Measurements from ENCODE around the gene NPPB. TPM values are rescaled to one million over a fixed set of nuclear protein-coding genes. Genes with fewer than 3 reads are reported as not detected.

Gene NPPB
- total RNA-seq, 1 experiment from 2014 or later = 0.67 TPM

DNA sequence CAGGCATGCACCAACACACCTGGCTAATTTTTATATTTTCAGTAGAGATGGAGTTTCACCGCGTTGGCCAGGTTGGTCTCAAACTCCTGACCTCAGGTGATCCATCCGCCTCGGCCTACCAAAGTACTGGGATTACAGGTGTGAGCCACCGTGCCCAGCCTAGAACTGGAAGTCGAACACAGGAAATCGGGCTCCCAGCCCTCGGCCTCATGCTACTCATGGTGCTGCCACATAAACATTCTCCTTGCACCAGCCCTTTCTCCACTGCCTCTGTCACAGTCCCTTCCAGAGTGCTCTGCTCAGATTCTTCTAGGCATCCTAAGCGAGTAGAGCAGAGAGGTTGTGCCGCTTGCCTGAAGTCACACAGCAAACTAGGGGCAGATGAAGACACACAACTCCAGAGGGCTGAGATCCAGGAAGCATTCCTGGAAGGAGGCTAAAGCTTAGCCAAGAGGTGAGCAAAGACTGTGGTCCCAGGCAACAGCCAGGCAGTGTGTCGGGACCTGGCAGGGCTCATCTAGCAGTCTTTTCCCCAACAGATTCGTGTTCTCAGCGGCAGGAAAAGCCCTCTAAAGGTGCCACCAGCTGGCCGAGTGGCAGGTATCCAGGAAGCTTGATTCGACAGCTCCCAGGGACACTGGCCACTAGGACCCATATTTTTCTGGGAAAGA, 29.6 kb upstream of the NPPB start:
- no peak overlapping the region for H3K4me3 ChIP-seq
- no peaks in the 10 kb centered on the region for H3K36me3 ChIP-seq

DNA sequence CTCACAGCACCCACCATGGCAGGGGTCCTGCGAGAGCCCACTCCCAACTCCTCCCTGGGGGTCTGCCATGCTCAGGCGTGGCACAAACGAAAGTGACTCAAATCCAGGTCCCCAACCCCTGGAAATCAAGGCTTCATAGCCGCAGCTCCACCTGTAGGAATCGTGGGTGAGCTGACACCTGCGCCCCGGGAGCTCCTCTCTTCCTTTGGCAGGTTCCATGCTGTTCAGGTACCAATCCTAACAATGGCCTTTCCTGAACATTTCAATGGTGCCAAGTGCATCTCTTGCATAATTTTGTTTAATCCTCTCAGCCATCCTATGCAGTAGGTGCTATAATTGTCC, 28.9 kb upstream of the NPPB start:
- Histone ChIP-seq H3K27me3 (no peaks in the 10 kb centered on the region; the same call in 1 of the 2 replicates), H3K36me3 (no peaks in the 10 kb centered on the region), H3K27ac (no peak overlapping the region), H3K4me3 (no peak overlapping the region), H3K4me1 (peaks cover 5% of the 10 kb centered on the region; the same call in 1 of the 2 replicates), H3K9me3 (replicated peaks) (no peaks in the 10 kb centered on the region)
- DNase-seq = no peak

More for the DNA sequence above, 29.6 kb upstream of the NPPB start:
- H3K9me3 ChIP-seq (replicated peaks) = no peaks in the 10 kb centered on the region
- DNase-seq = no peak
- no peak overlapping the region for H3K27ac ChIP-seq
- no peaks in the 10 kb centered on the region; the same call in 1 of the 2 replicates for H3K4me1 ChIP-seq
- no peaks in the 10 kb centered on the region; the same call in 1 of the 2 replicates for H3K27me3 ChIP-seq

DNA sequence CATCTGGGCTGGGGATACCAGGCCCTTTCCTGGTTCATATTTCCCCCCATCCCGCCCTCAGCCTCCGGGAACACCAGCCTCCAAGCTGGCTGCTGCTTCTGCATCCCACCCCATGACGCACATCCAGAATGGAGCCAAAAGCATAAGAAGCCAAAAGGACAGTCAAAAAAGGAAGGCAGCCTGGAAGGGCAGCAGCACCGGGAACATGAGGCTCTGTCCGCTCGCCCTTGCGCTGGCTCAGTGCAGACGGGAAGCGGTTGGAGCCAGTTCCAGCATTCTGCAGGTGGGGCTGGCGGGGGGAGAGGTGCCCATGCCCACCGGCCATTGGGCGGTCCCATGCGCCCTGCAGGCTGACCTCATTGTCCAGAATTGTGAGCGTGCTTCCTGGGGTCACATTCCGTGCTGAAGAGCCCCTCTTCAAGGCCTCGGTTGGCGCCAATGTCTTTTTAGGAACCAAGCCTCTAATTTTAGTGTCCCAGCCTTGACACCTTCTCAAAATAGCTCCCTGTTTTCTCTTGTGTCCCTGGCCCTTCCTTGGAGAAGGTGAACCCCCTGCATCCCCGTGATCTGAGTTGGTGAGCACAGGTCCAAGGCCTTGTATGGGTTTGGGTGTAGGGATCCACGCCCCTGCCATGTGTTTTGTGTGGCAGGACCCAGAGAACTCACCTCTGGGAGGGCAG, 28.4 kb upstream of the NPPB start:
- Histone ChIP-seq H3K27ac (no peak overlapping the region), H3K4me3 (no peak overlapping the region), H3K36me3 (no peaks in the 10 kb centered on the region)

DNA sequence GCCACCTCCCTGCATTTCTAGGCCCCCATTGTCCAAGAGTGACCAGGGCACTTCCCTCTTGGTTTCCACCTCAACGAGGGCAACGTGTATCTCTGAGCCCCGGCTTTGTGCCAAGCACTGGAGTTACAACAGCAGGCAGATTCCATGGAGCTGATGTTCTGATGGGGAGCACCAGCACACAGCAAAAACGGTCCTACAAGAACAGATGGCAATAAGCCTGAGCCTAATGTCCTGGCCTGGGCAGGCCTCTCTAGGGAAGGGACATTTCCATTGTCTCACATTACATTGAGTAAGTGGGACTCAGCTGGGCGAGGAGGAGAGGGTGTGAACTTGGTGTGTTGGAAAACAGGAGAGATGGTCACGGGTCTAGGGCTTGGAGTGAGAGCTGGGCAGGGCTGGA, 27.2 kb upstream of the NPPB start:
- Histone ChIP-seq H3K36me3 (no peaks in the 10 kb centered on the region), H3K27ac (no peak overlapping the region), H3K27me3 (no peaks in the 10 kb centered on the region; the same call in 1 of the 2 replicates), H3K9me3 (replicated peaks) (no peaks in the 10 kb centered on the region), H3K4me3 (no peak overlapping the region), H3K4me1 (peaks cover 11% of the 10 kb centered on the region)
- no peak for DNase-seq

More for the DNA sequence above, 28.4 kb upstream of the NPPB start:
- no peak for DNase-seq
- Histone ChIP-seq H3K27me3 (no peaks in the 10 kb centered on the region; the same call in 1 of the 2 replicates), H3K4me1 (peaks cover 5% of the 10 kb centered on the region; the same call in 1 of the 2 replicates), H3K9me3 (replicated peaks) (no peaks in the 10 kb centered on the region)

DNA sequence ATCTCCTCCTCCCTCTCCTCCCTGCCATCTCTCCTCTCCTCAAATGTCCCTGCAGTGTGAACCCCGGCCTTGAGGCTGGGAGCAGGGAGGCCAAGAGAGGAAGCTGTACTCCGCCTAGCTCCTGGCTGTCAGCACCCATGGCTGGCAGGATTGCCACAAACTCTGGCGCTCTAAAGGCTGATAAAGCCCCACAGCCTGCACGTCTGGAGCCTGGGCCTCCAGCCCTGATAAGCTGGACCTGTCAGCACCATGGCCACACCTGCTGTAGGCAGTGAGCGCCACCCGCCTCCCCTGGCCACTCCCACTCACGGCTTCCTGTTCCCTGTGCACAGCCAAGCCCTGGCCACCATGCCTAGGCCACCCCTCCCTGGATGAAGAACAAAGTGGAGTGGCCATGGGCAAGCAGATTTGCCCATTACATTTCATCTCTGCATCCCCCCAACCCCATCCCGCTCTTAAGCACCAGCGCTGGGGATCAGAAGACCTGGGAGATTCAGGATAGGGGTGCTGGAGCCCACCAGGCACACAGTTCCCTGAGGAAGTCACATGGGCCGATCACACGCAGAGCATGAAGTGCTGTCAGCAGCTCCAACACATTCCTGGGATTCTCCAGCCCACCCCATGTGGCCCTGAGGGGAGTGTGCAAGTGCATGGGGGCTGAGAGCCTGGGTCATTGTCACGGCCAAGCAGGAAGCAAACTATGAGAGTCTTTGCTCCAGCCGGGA, 24.2 kb upstream of the NPPB start:
- Histone ChIP-seq H3K27me3 (no peaks in the 10 kb centered on the region), H3K27ac (no peak overlapping the region), H3K4me1 (peaks cover 16% of the 10 kb centered on the region), H3K36me3 (no peaks in the 10 kb centered on the region), H3K9me3 (replicated peaks) (no peaks in the 10 kb centered on the region), H3K4me3 (no peak overlapping the region)
- DNase-seq = peak; percentile 69

DNA sequence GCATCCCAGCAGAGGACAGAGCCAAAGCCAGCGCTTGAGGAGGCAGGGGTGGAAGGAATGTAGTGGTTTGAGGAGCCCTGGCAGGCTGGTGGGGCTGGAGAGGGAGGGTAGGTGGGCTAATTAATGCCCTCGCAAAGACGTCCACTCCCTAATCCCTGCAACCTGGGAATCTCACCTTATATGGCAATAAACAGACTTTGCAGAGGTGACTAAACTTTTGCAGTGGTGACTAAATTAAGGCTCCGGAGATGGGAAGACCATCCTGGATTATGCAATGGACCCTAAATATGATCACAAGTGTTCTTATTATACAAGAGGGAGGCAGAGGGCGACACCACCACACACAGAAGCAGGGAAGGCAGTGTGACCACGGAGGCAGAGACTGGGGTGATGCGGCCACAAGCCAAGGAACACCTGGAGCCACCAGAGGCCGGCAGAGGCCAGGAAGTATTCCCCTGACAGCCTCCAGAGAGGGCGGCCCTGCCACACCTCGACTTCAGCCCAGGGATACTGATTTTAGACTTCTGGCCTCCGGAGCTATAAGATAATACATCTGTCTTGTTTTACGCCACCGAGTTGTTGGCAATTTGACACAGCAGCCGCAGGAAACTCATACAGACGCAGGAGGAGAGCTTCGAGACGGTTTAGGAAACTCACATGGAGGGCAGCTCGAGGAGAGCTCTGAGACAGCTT, 23.1 kb upstream of the NPPB start:
- Histone ChIP-seq H3K36me3 (no peaks in the 10 kb centered on the region), H3K4me3 (no peak overlapping the region), H3K27ac (no peak overlapping the region), H3K27me3 (no peaks in the 10 kb centered on the region), H3K9me3 (replicated peaks) (no peaks in the 10 kb centered on the region), H3K4me1 (peaks cover 16% of the 10 kb centered on the region)
- DNase-seq = no peak

DNA sequence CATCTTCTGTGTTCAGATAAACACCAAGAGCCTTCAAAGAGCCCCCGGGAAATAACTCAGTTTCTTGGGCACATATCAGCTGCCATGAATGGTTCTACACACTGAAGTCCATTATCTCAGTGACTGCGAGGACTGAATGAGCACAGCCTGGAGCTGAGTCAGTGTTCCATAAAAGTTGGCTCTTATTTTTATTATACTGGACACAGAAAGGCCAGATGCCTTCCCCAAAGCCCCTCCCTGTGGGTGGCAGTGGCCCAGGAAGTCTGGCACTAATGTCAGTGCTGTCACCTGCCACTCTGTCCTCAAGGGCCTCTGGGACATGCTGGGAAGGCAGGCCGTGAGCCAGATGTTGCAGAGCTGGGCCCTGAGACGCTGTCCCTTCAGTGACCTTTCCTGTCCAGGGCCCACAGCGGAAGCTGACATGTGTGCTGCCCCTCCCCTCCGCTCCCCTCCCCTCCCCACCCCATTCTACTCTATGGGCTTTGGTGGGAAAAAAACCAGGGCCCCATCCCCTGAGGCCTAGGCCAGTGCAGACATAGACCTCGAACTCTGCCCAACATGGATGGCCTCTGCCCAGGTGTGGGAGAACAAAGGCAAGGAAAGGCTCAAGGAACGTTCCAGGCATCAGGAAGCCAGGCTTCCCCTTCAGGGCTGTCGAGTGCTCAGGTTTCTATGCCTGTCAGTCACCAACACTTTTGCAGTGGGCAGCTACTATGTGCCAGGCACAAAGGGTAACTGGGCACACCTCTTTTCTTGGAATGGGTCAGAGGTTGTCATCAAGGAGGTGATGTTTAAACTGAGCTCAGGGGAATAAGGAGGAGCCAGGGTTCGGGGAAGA, 22.4 kb upstream of the NPPB start:
- peaks cover 16% of the 10 kb centered on the region for H3K4me1 ChIP-seq
- no peaks in the 10 kb centered on the region for H3K27me3 ChIP-seq
- DNase-seq = peak; percentile 32 to 56
- no peaks in the 10 kb centered on the region for H3K36me3 ChIP-seq
- H3K4me3 ChIP-seq = no peak overlapping the region
- no peaks in the 10 kb centered on the region for H3K9me3 ChIP-seq (replicated peaks)
- no peak overlapping the region for H3K27ac ChIP-seq

DNA sequence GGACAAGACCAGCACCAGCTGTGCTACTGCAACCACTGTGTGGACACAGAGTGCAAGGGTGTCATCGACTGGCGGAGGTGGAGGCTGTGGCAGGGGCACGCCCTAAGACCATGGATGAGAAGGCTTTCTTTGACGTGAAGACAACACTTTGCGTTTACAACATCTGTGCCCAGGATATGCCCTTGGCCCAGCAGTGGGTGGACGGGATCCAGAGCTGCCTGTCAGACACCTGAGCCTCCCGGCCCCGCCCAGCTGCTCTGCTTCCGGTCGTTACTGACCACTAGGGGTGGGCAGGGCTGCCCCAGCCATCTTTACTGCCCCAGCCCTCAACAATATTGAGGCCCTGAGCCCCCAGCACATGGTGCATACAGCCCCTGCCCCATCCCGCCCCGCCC, 21.4 kb upstream of the NPPB start:
- Histone ChIP-seq H3K4me1 (peaks cover 16% of the 10 kb centered on the region), H3K9me3 (replicated peaks) (no peaks in the 10 kb centered on the region), H3K27me3 (no peaks in the 10 kb centered on the region), H3K36me3 (no peaks in the 10 kb centered on the region), H3K4me3 (no peak overlapping the region), H3K27ac (no peak overlapping the region)
- no peak for DNase-seq

DNA sequence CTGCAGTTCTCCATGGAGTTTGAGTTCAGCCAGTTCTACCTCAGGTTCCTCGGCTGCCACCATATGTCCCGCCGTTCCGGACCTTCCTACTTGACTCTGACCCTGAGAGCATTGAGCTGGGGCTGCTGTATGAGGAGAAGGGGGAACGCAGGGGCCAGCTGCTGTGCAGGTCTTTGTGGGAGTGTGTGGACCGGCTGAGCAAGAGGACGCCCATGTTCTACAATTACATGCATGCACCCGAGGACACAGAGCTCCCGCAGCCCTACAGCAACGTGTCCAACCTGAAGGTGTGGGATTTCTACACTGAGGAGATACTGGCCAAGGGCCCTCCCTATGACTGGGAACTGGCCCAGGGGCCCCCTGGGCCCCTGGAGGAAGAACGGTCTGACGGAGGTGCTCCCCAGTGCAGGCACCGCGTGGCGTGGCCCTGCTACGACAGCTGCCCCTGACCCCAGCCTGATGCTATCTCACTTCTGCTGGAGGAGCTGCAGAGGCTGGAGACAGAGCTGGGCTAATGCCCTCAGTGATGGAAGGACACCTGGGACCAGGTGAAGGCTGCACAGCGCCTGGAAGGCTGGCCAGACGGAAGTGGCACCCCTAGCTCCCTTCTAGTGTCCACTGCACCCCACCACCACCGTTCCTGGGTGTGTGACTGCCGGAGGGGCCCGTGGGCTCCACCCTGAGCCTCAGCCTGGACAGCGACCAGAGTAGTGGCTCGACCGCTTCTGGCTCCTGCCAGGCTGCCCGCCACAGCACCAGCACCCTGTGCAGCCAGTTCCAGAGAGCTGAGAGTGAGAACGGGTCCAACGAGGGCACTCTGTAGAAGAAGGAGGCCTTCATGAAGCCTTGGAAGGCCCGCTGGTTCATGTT, 20.8 kb upstream of the NPPB start:
- H3K4me1 ChIP-seq = peaks cover 16% of the 10 kb centered on the region
- no peak overlapping the region for H3K4me3 ChIP-seq
- H3K36me3 ChIP-seq = no peaks in the 10 kb centered on the region
- H3K9me3 ChIP-seq (replicated peaks) = no peaks in the 10 kb centered on the region
- 0 out of 2 replicates have a peak, but pooled peaks cover 1% of the 10 kb centered on the region for H3K27me3 ChIP-seq
- no peak overlapping the region for H3K27ac ChIP-seq
- DNase-seq = no peak

DNA sequence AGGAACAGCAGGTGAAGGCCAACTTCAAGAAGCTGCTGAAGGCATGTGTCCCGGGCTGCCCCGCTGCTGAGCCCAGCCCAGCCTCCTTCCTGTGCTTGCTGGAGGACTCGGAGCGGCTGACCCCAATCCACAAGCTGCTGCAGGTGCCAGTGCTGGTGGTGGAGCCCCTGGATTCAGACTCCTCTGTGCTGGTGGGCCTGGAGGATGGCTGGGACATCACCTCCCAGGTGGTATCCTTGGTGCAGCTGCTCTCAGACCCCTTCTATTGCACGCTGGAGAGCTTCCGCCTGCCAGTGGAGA, 20.1 kb upstream of the NPPB start:
- no peak for DNase-seq
- Histone ChIP-seq H3K4me1 (peaks cover 16% of the 10 kb centered on the region), H3K27ac (no peak overlapping the region), H3K4me3 (no peak overlapping the region), H3K9me3 (replicated peaks) (no peaks in the 10 kb centered on the region), H3K27me3 (0 out of 2 replicates have a peak, but pooled peaks cover 3% of the 10 kb centered on the region), H3K36me3 (no peaks in the 10 kb centered on the region)

DNA sequence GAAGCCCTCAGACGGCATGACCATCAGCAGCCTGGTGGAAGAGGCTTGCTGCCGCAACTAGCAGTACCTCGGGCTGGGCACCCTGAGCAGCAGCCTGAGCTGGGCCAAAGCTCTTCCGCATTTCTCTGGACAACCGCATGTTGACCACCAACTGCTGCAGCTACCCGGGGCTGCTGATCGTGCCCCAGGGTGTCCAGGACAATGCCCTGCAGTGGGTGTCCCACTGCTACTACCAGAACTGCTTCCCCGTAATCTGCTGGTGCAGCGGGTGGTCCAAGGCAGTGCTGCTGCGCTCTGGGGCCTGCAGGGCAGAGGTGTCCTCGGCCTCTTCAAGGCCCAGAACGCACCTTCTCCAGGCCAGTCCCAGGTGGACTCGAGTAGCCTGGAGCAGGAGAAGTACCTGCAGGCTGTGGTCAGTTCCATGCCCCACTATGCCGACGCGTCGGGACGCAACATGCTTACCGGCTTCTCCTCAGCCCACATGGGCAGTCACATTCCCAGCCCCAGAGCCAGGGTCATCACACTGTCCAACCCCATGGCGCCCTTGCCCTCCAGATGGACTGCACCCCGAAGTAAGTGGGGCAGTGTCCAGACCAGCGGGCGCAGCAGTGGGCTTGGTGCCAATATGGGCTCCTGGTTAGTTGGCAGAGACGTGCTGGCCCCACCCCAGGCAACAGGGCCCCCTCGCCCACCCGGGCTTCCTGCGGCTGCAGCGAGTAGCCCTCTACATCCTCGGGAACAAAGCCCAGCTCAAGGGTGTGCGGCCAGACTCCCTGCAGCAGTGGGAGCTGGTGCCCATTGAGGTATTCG, 19.5 kb upstream of the NPPB start:
- H3K27me3 ChIP-seq = 0 out of 2 replicates have a peak, but pooled peaks cover 7% of the 10 kb centered on the region
- no peak overlapping the region for H3K4me3 ChIP-seq
- H3K27ac ChIP-seq = no peak overlapping the region
- no peak for DNase-seq
- peaks cover 16% of the 10 kb centered on the region for H3K4me1 ChIP-seq
- no peaks in the 10 kb centered on the region for H3K9me3 ChIP-seq (replicated peaks)
- no peaks in the 10 kb centered on the region for H3K36me3 ChIP-seq

DNA sequence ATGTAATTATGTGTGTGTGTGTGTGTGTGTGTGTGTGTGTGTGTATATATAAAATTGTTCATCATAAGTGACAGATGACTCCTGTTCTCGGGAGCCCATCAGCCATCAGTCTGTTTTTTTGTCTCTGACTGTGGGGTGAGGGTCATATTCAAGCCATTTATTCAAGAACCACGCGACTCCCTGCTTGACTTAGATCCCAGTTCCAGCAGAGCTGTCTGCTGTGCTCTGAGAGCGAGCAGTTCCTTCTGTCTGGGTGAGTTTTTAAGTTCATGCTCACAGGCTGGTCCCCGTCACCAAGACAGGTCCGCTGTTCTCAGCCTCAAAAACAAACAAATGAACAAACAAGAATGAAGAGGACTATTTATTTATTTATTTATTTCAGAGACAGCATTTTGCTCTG, 18.3 kb upstream of the NPPB start:
- Histone ChIP-seq H3K27ac (no peak overlapping the region), H3K9me3 (replicated peaks) (no peaks in the 10 kb centered on the region), H3K4me3 (no peak overlapping the region), H3K27me3 (peaks cover 10% of the 10 kb centered on the region; the same call in 1 of the 2 replicates), H3K4me1 (peaks cover 10% of the 10 kb centered on the region), H3K36me3 (no peaks in the 10 kb centered on the region)
- DNase-seq = no peak

DNA sequence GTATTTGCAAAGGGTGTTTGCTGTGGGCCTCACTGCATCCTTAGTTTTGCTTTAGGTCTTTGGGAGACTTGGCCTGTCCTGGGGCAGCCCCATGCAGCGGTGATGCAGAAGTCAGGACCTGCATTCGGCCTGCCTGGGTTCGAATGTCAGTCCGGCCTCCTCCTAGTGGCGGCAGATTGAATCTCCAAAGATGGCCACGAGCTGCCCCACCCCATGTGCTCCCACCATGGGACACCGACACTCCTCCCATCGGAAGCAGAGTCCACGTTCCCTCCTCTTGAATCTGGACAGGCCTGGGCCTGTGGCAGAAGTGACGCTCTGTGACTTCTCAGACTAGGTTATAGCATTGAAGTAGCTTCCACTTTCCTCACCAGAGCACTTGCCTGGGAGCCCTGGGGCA, 16.3 kb upstream of the NPPB start:
- DNase-seq = no peak
- peaks cover 10% of the 10 kb centered on the region; the same call in 1 of the 2 replicates for H3K27me3 ChIP-seq
- no peak overlapping the region for H3K27ac ChIP-seq
- no peaks in the 10 kb centered on the region for H3K4me1 ChIP-seq
- H3K9me3 ChIP-seq (replicated peaks) = no peaks in the 10 kb centered on the region
- no peaks in the 10 kb centered on the region for H3K36me3 ChIP-seq
- H3K4me3 ChIP-seq = no peak overlapping the region
